Measurements from ENCODE around the gene MAFF.

DNA sequence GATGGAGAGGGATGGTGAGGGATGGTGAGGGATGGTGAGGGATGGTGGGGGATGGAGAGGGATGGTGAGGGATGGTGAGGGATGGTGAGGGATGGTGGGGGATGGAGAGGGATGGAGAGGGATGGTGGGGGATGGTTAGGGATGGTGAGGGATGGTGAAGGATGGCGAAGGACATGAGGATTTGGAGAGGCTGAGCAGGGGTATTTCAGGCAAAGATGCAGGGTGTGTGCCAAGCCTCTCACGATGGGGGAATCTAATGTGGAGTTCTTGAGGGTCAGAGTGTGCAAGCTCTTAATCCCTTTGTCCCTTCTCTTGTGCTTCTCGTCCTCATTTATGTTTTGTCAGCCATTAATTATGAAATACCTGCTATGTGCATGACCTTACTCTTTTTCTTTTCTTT is 12.7 kb upstream of the MAFF start:
- TF ChIP-seq, protein P1, sequence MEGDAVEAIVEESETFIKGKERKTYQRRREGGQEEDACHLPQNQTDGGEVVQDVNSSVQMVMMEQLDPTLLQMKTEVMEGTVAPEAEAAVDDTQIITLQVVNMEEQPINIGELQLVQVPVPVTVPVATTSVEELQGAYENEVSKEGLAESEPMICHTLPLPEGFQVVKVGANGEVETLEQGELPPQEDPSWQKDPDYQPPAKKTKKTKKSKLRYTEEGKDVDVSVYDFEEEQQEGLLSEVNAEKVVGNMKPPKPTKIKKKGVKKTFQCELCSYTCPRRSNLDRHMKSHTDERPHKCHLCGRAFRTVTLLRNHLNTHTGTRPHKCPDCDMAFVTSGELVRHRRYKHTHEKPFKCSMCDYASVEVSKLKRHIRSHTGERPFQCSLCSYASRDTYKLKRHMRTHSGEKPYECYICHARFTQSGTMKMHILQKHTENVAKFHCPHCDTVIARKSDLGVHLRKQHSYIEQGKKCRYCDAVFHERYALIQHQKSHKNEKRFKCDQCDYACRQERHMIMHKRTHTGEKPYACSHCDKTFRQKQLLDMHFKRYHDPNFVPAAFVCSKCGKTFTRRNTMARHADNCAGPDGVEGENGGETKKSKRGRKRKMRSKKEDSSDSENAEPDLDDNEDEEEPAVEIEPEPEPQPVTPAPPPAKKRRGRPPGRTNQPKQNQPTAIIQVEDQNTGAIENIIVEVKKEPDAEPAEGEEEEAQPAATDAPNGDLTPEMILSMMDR (IDR thresholded peaks at IDR 0.05; ENCODE audit: borderline replicate concordance, extremely low read depth, low read length, poor library complexity, severe bottlenecking): no peak
- TF ChIP-seq EZH2 (IDR thresholded peaks at IDR 0.05; ENCODE audit: borderline replicate concordance, low read depth, low read length, severe bottlenecking): no peak
